HG03442 (cell line): ENCODE results near the gene MAT2A.
"Not testable (repeated sequence)": the region's sequence is repeated elsewhere in the genome, so short reads cannot be mapped to it uniquely, and the experiment has no call there.

ENCODE experiments used
- ATAC-seq: cut with Tn5 transposase; IDR thresholded peaks from one replicate; pipeline ENCODE4 v1.9.1; 2021; ENCODE audit warnings: mild to moderate bottlenecking, moderate library complexity; ENCODE audit not compliant: unreplicated experiment

Gene MAT2A

DNA sequence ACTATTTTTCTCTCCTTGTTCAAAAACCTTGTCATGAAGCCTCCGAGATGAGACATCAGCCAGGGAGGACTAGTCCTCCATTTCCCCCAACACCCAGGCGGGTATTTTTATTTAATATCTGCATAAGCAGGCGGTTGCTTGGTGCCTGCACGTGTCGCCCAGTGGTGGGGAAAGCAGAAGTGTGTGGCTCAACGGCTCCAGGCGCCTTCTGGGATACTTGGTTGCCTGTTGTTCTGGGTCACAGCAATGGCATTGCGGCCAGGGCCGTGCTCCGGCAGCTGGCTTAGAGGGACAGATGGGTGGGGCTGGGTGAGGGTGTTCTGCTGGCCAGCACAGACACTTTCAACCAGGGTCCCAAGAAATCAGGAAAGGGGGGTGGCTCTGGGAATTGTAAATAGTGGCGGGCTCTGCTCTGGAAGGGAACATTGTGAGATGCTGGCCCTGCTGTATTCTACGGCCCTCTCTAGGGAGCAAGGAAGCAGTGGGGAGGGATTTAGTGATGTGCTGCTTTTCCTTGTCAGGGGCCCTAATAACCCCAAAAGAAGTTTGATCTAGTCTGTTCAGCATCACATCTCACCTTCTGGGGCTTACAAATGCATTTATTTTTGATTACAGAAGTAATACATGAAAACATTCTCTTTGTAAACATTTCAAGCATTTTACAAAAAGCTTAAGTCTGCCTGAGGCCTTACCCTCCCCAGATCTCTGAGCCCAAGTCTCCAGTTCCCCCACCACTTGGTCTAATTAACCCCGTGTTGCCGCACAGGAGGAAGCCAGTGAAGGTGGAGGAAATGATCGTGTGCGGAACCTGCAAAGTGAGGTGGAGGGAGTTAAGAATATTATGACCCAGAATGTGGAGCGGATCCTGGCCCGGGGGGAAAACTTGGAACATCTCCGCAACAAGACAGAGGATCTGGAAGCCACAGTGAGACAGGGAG, 39.5 kb downstream of the MAT2A start:
- ATAC-seq: peak; percentile 40

DNA sequence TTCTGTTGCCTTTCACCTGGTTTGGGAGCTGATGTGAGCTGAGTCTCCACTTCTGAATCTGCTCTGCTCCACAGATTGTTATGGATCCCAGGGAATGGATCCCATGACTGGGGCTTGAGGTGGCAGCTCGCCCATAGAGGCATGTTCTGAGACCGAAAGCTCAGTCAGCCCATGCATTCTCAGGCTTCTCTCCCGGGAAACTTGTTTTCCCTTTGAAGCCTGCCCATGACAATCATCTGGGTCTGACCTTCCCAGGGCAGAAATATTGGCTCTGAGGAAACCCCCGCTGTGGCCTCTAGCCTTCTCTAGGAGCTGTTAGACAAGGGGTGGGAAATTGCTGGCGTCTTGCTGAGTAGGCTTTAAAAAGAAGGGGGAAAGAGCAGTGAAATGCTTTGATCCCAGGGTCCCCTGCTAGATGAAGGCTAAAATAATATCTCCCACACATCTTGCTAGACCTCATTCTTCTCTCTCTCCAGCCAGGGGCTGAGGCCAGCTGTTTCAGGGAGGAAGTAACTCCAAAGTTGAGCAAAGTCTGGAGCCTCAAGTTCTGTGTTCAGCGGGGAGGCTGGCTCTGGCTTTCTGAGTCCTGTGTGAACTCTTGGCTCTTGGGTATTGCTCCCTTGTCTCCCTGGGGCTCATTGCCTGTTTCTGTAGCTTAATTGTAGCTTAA, 40.4 kb downstream of the MAT2A start:
- ATAC-seq: no peak

DNA sequence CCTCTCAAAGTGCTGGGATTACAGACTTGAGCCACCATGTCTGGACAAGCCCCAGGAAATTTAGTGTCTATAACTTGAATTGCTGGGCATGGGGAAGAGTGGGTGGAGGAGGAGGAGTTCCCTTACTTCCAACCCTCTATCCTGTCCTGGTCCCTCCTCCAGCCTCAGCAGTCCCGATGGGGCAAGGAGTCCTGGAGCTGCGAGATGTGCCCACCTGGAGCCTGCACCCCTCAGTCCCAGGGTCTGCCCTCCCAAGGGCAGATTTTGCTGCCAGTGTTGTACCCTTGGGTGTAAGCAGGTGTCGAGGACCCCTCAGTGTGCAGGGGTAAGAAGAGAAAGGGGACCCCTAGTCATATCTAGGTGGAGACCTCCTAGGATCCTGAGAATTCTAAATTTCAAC, 41.2 kb downstream of the MAT2A start:
- ATAC-seq: no peak

DNA sequence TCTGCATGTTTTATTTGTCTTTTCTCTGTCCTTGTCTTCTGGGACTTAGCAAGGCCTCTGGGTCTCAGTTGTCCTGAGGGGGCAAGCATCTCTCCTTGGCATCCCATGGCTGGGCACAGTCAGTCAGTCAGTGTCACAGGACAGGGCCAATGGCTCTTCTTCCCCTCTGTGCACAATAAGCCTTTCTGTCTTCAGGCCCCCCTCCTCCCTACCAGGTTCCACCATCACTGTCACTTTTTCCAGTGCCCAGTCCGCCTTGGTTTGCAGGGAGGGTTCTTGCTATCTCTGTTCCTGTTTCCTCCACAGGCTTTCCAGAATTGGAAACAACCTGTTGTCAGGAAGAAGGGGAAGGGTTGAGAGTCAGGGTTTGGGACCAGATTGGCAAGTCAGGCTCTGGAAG, 43.5 kb downstream of the MAT2A start:
- no peak for ATAC-seq

DNA sequence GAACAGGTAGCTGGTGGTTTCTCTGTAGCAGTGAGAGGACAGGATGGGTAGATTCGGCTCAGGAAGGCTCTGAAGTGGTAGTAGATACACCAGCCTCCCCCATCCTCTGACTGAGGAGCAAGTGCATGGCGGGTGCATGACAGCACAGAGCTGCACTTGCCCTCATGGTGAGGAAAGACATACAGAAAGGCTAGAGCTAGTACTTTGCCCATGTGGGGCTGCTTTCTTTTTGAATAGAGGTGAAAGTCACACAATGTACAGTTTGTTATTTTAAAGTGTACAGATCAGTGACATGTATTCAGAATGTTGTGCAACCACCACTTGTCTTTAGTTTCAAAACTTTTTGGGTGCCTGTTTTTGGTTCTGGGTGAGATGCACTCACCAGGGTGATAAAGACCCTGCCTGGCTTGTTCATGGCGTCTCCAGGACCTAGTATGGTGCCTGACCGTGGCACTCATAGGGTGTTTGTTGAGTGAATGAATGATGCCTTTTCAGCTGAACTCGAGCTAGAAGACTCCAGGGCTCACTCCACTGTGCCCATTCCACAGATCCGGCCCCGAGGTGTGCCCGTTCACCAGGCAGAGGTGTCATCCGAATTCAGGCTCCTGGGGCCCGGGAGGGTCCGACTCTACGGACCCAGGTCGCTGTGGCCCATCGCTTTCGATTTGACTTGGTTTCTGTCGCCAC, 44.8 kb downstream of the MAT2A start:
- no peak for ATAC-seq

DNA sequence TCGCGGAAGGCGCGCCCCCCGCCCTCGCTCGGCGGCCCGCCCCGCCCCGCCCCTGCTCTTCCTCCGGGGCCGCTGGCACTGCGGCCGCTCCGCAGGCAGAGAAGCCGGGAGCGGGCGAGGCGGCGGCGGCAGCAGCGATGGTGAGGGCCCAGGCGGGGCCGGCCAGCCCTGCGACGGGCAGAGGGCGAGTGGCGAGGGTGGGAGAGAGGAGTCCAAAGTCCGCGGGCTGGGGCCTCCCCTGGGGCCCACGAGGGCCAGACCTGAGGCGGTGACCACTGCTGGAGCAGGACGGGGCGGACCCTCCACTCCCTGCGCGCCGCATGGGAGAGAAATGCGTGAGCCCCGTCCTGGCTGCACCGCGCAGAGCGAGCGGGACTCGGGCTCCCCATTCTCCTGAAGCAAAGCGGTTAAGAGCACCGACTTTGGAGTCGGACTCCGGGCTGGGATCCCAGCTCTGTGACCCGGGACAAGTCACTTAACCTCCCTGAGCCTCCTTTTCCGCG, 45.4 kb downstream of the MAT2A start, which contains the start of gene VAMP5:
TSS of gene VAMP5 (plus strand) at position 78 of the 503 bp plus-strand sequence. CDS start at position 138, 60 bp downstream.
- peak; percentile 46 for ATAC-seq

DNA sequence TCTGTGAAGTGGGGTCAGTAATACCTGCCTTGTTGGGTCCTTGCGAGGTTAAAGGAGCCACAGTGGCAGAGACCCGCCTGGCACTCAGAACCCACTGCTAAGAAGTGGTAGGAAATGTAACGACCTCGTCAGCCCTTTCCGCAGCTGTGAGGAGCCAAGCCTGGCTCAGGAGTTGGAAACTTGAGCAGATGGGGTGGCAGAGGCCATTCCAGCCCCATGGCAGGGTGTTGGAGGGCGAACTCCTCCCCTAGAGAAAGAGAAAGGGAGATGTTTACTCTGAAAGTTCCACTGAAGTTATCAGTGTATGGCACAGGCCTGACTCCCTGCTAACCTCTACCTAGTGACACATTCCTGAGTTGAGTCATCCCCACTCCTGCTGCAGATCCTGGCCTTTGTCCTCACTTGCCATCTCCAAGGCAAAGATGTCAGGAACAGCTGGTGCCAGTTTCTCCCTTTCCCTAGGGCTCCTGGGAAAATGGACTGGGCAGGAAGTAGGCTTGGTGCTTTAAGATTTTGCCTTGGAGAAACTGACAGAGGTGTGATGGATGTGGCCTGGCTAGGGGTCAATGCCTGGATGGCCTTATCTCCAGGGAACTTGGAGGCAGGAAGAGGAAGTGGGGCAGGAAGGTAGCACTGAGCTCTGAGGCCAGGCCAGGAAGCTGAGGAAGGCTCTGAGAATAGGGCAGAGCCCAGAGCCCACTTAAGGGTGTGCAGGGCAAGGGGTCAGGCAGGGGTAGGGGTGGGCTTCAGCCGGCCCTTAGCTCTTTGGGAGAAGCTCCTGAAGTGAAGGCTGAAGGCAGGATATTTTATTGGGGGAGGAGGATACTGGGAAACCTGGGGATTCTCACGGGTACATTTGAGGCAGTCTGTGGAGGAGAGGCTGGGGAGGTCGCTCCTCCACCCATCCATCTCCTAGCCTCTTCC, 46.2 kb downstream of the MAT2A start:
- peak; percentile 40 for ATAC-seq

DNA sequence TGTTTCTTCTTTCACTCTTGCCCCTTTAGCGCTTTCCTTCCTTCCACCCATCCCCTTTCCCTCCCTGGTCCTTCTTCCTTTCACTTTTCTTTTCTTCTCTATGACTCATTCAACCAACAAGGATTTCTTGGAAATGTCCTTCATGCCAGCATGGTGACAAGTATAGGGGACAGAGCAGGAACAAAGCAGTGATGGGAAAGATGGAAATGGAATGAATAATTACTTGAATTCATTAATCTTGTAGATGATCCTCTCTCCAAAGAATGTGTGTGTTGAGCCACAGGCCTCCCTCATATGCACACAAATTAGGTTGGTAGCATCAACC, 46.8 kb downstream of the MAT2A start:
- ATAC-seq: no peak

DNA sequence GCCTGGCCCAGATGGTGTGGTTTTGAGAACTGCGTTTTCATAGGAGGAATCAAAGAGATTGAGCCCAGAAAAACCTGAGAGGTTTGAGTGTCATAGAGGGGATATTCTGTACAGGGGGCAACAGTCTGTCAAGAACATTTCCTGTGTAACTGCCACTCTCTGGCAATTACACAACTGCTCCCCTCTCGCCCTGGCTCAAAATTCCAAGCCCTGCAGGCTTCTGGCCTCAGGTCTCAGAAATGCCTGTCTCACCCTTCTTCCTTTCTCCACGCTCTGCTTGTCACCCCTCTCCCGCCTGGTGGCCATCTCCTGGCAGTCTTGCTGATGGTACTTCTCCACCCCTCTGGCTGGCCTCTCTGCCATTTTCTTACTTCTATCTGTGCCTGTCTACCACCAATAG, 49.3 kb downstream of the MAT2A start:
- no peak for ATAC-seq

DNA sequence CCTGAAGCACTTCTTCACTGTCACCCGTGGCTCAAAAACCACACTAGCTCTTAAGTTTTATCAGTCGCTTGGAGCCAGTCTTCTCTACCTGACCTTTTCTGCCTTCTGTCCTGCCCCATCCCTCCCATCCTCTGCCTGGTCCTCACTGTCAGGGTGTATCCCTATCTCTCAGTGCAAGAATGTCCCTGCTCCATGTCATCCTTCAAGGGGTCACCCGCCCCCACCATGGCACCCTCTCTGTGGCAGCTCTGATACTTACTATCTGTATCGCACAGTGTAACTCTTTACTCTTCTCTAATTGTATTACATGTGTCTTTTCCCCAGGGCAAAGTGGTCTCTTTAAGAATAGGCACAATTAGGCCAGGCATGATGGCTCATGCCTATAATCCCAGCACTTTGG, 49.7 kb downstream of the MAT2A start:
- ATAC-seq: no peak

DNA sequence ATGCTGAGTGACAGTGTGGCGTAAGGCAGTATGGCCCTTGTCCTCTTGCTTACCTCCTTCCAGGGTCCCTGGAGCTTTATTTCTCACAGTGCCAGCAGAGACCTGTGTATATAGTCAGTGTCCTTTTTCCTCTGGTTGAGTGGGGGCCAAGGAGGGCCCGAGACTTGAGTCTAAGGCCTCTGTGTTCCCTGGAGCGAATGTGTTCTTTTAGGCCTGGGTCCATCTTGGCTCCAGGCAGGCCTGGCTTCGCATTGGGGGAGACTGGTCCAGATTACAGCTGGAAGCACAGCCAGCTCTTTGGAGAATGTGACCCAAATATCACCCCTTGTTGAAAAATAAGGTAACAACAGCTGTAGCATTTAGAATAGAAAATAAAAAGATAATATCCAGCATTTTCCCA, 50.2 kb downstream of the MAT2A start:
- no peak for ATAC-seq

DNA sequence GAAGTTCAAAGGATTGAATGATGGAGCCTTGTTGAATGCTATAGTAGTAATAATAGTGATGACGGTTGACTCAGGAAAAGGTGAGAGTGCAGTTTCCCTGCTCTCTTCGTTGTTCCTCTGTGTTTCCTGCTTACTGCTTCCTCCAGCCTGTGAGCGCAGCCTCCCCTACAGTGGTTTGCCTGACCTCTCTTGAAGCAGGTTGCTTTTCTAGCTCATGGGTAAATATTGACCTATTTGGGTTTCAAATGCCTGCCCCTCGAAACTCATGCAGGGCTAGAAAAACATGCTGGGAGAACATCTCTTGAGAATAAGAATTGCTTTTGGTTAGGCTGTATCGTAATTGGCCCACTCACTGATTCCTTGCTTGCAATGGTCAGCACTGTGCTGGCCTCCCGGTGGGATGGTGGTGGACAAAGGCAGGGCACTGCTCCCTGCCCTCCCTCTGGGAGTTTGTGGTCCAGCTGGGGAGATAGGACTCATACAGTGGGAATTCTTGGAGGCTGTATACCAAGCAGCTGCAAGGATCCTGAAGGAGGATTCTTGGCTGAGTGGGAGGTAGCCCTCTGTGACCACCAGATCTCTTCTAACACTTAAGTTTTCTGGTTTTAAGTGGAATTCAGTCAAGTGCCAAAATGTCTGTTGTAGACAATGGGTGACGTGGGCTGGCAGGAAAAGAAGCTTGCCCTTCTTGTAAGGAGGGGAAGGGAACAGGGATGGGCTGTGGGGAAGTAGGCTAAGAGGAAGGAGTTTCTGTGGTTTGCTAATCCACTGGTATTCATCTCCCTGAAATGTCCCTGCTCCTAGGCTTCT, 51.2 kb downstream of the MAT2A start:
- ATAC-seq: no peak

DNA sequence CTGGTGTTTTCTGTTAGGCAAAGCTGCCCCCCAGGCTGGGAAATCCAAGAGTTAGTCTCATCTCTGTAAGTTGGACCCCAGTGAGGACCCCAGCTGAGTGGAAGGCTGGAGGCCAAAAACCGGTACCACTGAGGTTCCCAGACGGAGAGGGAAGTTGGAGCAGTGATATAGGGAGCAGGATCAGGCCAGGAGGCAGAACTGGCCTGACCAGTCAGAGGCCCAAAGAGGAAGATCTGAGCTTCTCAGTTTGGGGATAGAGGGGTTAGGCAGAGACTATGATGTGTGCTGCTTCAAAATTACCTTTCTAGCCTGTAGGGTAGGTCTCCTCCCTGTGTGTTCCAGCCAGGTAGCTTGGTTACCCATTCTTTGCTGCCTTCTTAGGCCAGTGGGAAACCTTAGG, 52.0 kb downstream of the MAT2A start:
- no peak for ATAC-seq

DNA sequence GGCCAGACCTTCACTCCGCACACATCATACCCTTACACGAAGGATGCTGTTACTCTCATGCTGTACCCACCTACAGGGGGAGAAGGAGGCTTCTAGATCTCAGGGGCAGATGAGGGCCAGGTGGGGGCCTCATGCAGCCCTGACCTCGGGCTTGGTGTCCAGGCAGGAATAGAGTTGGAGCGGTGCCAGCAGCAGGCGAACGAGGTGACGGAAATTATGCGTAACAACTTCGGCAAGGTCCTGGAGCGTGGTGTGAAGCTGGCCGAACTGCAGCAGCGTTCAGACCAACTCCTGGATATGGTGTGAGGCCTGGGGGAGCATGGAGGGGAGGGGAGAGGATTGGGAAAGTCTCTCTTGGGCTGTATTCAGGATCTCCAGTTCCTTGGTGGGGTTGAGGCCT, 52.6 kb downstream of the MAT2A start:
- no peak for ATAC-seq

DNA sequence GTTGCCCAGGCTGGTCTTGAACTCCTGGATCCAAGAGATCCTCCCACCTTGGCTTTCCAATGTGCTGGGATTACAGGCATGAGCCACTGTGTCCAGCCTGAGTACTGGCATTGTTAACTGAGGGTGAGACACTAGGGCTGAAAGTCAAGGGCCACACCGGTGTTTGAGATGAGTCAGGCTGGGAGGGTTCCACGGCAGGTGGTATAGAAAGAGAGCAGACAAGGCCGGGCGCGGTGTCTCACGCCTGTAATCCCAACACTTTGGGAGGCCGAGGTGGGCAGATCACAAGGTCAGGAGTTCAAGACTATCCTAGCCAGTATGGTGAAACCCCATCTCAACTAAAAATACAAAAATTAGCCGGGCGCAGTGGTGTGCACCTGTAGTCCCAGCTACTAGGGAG, 53.3 kb downstream of the MAT2A start:
- not testable (repeated sequence) for ATAC-seq

DNA sequence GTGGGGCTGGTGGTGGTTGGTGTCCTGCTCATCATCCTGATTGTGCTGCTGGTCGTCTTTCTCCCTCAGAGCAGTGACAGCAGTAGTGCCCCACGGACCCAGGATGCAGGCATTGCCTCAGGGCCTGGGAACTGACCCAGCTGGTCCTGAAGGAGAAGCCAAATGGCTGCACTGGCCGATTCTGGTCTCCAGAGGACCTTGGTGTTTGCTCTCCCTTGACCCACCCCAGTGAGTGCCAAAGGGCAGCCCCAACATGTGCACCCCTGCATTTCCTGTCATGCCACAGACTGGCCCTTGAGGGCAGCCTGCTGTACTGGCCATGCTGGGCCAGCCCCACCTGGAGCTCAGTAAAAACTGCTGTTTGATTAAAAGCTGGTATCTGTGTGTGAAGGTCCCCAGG, 54.1 kb downstream of the MAT2A start:
- no peak for ATAC-seq
